ENCODE measurements around the gene HOXD12. TPM values are rescaled to one million over a fixed set of nuclear protein-coding genes. Genes with fewer than 3 reads are reported as not detected.
A peak's percentile ranks its signal among the peaks of the same experiment; 100 is the strongest.

The HOXD12 gene
- total RNA-seq, 4 donors from 2014 or later: not detected

DNA sequence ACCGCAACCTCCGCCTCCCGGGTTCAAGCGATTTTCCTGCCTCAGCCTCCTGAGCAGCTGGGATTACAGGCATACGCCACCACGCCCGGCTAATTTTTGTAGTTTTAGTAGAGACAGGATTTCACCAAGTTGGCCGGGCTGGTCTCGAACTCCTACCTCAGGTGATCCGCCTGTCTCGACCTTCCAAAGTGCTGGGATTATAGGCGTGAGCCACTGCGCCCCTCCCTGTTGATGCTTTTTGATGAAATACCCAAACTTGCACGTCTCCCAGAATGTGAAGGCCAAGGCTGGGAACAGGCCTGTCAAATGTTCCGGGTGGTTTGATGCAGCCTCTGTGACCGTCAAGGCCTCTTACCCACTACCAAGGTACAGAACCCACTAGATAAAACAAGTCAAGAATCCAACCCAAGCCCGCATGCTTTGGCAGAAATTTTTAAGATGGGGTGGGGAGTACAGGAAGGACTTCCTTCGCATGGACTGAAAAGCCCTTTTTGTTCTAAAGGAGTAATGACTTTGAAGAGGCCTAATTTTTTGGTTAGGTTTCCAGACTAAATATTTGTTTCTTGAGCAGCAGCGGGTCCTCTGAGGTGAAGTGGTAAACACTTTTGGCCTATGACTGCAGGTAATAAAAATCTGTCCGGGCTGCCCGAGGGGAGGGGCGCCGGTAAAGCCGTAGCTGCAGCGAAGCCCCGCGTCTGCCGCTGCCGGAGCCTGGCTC lies 12.1 kb upstream of the HOXD12 start:
- no peak for ATAC-seq
- no peak for TF ChIP-seq POLR2AphosphoS5 (IDR thresholded peaks at IDR 0.05)
- TF ChIP-seq, protein P1, sequence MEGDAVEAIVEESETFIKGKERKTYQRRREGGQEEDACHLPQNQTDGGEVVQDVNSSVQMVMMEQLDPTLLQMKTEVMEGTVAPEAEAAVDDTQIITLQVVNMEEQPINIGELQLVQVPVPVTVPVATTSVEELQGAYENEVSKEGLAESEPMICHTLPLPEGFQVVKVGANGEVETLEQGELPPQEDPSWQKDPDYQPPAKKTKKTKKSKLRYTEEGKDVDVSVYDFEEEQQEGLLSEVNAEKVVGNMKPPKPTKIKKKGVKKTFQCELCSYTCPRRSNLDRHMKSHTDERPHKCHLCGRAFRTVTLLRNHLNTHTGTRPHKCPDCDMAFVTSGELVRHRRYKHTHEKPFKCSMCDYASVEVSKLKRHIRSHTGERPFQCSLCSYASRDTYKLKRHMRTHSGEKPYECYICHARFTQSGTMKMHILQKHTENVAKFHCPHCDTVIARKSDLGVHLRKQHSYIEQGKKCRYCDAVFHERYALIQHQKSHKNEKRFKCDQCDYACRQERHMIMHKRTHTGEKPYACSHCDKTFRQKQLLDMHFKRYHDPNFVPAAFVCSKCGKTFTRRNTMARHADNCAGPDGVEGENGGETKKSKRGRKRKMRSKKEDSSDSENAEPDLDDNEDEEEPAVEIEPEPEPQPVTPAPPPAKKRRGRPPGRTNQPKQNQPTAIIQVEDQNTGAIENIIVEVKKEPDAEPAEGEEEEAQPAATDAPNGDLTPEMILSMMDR (IDR thresholded peaks at IDR 0.05): no peak
- no peak for TF ChIP-seq EP300 (IDR thresholded peaks at IDR 0.05)
- TF ChIP-seq POLR2A (IDR thresholded peaks at IDR 0.05): no peak
- Histone ChIP-seq H3K9me3 (no peaks in the 10 kb centered on the region), H3K36me3 (no peaks in the 10 kb centered on the region), H3K4me3 (peak overlapping the region in 1 of 2 donors; percentile 38), H3K27ac (no peak overlapping the region), H3K4me1 (peaks cover 0 to 52% (median 31%) of the 10 kb centered on the region in 3 donors), H3K27me3 (peaks cover 100% of the 10 kb centered on the region)
- WGBS, 2 donors (ENCODE audit: low coverage in 1 of 2): 11 to 57% methylated on average over 5 to 7 of the region's 29 CpGs

DNA sequence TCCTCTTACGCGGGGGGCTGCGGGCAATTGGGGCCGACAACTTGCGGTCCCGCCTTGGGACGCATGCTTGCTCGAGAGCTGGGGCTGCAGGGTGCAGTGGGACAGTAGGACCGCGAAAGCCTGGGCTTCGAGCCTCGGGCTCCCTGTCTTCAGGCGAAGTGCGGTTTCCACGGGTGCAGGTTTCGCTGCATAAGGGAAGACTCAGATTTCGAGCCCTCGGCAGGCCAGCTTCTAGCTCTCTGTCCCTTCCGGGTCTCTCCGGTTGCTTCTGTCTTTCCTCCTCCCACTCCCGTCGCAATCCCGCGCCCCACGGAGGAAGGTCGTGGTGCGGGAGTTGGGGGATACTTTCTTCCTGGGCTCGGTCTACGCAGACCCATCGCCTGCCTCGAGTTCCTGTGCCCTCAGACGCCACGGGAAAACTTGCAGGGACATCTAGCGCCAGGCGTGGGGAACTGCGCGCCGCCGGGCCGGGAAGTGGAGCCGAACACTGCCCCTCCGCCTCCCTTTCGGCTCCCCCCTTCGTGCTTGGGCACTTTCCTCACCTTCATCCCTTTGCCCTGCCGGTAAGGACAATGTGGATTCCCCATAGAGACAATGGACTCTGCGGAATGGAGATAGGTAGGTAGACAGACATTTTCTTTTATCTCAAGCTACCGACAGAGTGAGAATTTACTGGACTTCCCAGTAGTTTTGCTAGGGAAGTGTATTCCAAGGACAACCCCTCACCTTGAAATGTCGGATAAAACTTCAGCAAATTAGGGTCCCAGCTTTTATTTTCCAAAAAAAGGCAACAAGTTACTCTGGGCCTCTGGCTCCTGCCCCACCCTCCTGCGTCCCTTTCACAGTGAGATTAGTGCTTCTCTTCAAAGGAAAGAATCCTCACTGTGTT lies 11.3 kb upstream of the HOXD12 start:
- H3K27me3 ChIP-seq: peaks cover 100% of the 10 kb centered on the region
- peak; percentile 47 for ATAC-seq
- H3K36me3 ChIP-seq: no peaks in the 10 kb centered on the region
- no peak overlapping the region for H3K27ac ChIP-seq
- TF ChIP-seq POLR2A (IDR thresholded peaks at IDR 0.05): no peak
- TF ChIP-seq, protein P1 (IDR thresholded peaks at IDR 0.05): peak in 3 of 4 experiments; percentile 56 to 82 (median 57)
- no peak for TF ChIP-seq POLR2AphosphoS5 (IDR thresholded peaks at IDR 0.05)
- no peak for TF ChIP-seq EP300 (IDR thresholded peaks at IDR 0.05)
- H3K4me3 ChIP-seq: peak overlapping the region in 1 of 2 donors; percentile 38
- H3K4me1 ChIP-seq: peaks cover 0 to 52% (median 32%) of the 10 kb centered on the region in 3 donors
- WGBS, 2 donors (ENCODE audit: low coverage in 1 of 2): 11% methylated on average over 3 of the region's 49 CpGs; no CpG with 5 or more reads in 1 of the 2 donors
- no peaks in the 10 kb centered on the region for H3K9me3 ChIP-seq

DNA sequence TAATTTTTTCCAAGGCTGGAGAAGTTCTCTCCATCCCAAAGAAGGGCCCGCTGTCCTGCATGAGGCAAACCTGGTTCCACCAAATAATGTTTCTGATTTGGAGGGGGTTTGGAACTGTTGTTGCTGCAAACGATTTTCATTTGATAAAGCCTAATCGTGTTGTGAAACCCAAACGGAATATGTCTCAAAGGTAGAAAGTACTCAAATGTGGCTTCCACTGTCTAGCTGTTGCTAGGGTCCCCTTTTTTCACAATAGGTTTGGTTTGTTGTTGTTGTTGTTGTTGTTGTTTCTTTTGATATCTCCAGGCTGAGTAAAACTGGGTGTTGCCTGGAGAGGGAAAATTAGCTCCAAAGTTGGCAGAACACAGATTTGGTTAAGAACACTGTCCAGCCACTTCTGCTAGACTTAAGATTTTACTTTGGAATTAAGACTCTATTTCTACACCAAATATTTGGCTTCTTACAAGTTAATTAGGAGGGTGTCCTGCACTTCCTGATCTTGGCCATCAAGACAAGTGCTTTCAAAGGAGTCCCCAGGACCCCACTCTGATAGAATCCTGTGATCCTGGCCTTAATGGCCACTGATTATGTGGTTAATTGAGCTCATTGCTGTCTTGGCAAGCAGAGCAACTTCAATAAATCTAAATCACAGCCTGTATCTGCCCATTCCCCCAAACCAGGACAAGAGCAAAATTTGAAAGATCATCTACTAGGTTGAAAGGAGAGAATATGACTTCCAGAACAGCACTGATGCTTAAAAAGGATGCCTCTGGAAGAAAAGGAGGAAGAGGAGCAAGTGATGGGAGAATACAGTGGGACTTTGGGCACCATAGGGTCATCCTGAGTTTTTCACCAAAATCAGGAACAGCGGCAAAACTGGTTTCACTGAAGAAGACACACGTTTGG lies 10.4 kb upstream of the HOXD12 start:
- Histone ChIP-seq H3K27ac (no peak overlapping the region), H3K9me3 (no peaks in the 10 kb centered on the region), H3K27me3 (peaks cover 100% of the 10 kb centered on the region), H3K4me3 (no peak overlapping the region), H3K4me1 (peaks cover 0 to 53% (median 34%) of the 10 kb centered on the region in 3 donors), H3K36me3 (no peaks in the 10 kb centered on the region)
- no peak for TF ChIP-seq POLR2AphosphoS5 (IDR thresholded peaks at IDR 0.05)
- no peak for TF ChIP-seq POLR2A (IDR thresholded peaks at IDR 0.05)
- no peak for TF ChIP-seq EP300 (IDR thresholded peaks at IDR 0.05)
- TF ChIP-seq, protein P1 (IDR thresholded peaks at IDR 0.05): no peak
- whole genome bisulfite sequencing, 2 donors (ENCODE audit: low coverage in 1 of 2): 7 to 11% methylated on average over 4 to 6 of the region's 6 CpGs
- ATAC-seq: no peak

DNA sequence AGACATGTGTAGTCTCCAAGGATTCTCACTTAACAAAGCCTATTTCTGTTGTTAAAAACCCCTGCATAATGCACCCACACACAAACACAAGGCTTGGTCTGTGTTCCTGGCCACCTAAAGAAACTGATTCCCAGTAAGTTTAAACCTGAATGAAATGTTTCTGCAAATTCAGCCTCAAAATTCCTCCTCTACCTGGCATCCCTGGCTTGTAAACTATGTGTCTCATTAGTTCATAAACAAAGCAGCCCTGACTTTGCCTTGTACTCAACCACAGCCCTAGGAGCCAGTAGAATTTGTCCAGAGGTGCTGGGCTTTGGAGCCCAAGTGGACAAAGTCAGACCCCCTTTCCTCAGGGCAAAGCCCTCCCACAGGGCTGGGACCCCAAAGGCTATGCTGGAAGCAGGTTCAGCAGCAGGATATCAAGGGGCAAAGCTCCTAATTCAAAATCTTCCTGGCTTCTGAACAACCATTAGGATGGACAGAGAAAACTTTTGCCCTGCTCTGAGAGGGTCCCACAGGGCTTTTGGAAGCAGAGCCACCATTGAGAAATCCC lies 9.7 kb upstream of the HOXD12 start:
- no peak for ATAC-seq
- Histone ChIP-seq H3K4me3 (no peak overlapping the region), H3K9me3 (no peaks in the 10 kb centered on the region), H3K4me1 (peaks cover 0 to 48% (median 30%) of the 10 kb centered on the region in 3 donors), H3K27ac (no peak overlapping the region), H3K36me3 (no peaks in the 10 kb centered on the region), H3K27me3 (peaks cover 100% of the 10 kb centered on the region)
- no peak for TF ChIP-seq EP300 (IDR thresholded peaks at IDR 0.05)
- TF ChIP-seq, protein P1 (IDR thresholded peaks at IDR 0.05): no peak
- no peak for TF ChIP-seq POLR2A (IDR thresholded peaks at IDR 0.05)
- TF ChIP-seq POLR2AphosphoS5 (IDR thresholded peaks at IDR 0.05): no peak

All from gastroesophageal sphincter (tissue), 4 donors.